Measurements from ENCODE around the gene CFL1.
"Not testable (repeated sequence)": the region's sequence is repeated elsewhere in the genome, so short reads cannot be mapped to it uniquely, and the experiment has no call there.

CFL1 gene

DNA sequence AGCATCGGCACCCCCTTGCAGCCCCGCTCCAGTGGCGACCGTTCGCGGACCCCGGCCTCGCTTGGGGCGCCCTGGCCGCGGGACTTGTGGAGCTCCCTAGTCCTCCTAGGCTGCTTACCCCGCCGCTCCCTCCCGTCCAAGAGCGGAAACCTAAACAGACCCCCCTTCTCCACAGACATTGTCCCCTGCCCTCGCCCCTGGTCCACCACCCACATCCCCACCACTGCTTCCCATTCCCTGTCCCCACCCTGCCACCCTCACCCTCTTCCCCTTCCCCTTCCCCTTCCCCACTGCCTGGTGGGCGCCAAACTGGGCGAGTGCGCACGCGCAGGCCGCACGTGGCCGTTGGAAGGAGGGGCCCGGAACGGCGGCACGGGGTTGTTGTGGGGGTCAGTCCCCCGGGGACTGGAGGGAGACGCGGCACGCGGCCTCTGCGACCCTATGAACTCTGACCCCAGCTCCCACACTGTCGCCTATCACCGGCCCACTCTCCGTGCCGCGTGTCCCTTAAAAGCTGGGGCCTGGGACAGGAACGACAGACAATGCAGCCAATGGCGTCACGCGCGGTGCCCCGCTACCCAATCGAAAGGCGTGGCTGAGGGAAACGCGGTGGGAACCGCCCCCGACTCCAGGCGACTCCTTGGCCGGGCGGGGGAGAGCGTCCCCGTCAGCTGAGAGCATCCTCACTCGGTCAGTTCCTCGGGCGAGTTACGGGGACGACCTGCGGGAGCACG, 24.5 kb downstream of the CFL1 start, which contains the start of gene SNX32:
Gene SNX32, plus strand, starts transcription at position 667 of the 734 bp plus-strand sequence. CDS start 103 bp downstream, outside the sequence.
- no peaks in the 10 kb centered on the region for H3K9me2 ChIP-seq (replicated peaks; ENCODE audit: low read depth, low read length)
- peak within 1 kb of the TSS; percentile 98 for H3K4me2 ChIP-seq (ENCODE audit: low read depth, low read length, poor library complexity, severe bottlenecking)
- H3F3A ChIP-seq (ENCODE audit: low read depth) = 0 out of 2 replicates have a peak, but pooled peaks cover 2% of the 10 kb centered on the region
- TF ChIP-seq, protein P1, sequence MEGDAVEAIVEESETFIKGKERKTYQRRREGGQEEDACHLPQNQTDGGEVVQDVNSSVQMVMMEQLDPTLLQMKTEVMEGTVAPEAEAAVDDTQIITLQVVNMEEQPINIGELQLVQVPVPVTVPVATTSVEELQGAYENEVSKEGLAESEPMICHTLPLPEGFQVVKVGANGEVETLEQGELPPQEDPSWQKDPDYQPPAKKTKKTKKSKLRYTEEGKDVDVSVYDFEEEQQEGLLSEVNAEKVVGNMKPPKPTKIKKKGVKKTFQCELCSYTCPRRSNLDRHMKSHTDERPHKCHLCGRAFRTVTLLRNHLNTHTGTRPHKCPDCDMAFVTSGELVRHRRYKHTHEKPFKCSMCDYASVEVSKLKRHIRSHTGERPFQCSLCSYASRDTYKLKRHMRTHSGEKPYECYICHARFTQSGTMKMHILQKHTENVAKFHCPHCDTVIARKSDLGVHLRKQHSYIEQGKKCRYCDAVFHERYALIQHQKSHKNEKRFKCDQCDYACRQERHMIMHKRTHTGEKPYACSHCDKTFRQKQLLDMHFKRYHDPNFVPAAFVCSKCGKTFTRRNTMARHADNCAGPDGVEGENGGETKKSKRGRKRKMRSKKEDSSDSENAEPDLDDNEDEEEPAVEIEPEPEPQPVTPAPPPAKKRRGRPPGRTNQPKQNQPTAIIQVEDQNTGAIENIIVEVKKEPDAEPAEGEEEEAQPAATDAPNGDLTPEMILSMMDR (conservative IDR thresholded peaks at IDR 0.05; ENCODE audit: low read length) = no peak
- TF ChIP-seq EZH2phosphoT487 (IDR thresholded peaks at IDR 0.05; ENCODE audit: borderline replicate concordance) = no peak
- H3K27me3 ChIP-seq (ENCODE audit: insufficient read depth, low read length, poor library complexity, severe bottlenecking) = no peaks in the 10 kb centered on the region
- peak within 1 kb of the TSS; percentile 80 for H3K4me3 ChIP-seq (ENCODE audit: low read length, poor library complexity, severe bottlenecking)
- H3K9me3 ChIP-seq (ENCODE audit: insufficient read depth, low read depth, low read length) = no peaks in the 10 kb centered on the region
- peak within 1 kb of the TSS; percentile 99 for H2AFZ ChIP-seq (ENCODE audit: low read length)
- H3K79me2 ChIP-seq (ENCODE audit: insufficient read depth, low read length) = peaks cover 14% of the 10 kb centered on the region; the same call in 1 of the 2 replicates
- H4K20me1 ChIP-seq (ENCODE audit: insufficient read depth, low read length, poor library complexity, severe bottlenecking) = no peaks in the 10 kb centered on the region
- no peaks in the 10 kb centered on the region for H3K36me3 ChIP-seq (ENCODE audit: insufficient read depth, low read length)
- peak within 1 kb of the TSS; percentile 77 for H3K9ac ChIP-seq (ENCODE audit: low read depth, low read length, poor library complexity, severe bottlenecking)
- H3K4me1 ChIP-seq (ENCODE audit: insufficient read depth, low read length, poor library complexity, severe bottlenecking) = peaks cover 35% of the 10 kb centered on the region

DNA sequence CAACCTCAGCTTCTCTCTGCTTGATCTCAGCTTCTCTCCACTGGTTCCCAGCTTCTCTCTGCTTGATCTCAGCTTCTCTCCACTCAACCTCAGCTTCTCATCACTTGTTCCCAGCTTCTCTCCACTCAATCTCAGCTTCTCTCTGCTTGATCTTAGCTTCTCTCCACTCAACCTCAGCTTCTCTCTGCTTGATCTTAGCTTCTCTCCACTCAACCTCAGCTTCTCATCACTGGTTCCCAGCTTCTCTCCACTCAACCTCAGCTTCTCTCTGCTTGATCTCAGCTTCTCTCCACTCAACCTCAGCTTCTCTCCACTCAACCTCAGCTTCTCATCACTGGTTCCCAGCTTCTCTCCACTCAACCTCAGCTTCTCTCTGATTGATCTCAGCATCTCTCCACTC, 25.7 kb downstream of the CFL1 start:
- H3K9ac ChIP-seq (ENCODE audit: low read depth, low read length, poor library complexity, severe bottlenecking); H3K9me3 ChIP-seq (ENCODE audit: insufficient read depth, low read depth, low read length); H3K27me3 ChIP-seq (ENCODE audit: insufficient read depth, low read length, poor library complexity, severe bottlenecking); H3K9me2 ChIP-seq (replicated peaks; ENCODE audit: low read depth, low read length); H4K20me1 ChIP-seq (ENCODE audit: insufficient read depth, low read length, poor library complexity, severe bottlenecking); H3K36me3 ChIP-seq (ENCODE audit: insufficient read depth, low read length); H3F3A ChIP-seq (ENCODE audit: low read depth); H2AFZ ChIP-seq (ENCODE audit: low read length): not testable (repeated sequence)
- Histone ChIP-seq H3K4me1 (ENCODE audit: insufficient read depth, low read length, poor library complexity, severe bottlenecking) (peaks cover 35% of the 10 kb centered on the region), H3K79me2 (ENCODE audit: insufficient read depth, low read length) (peaks cover 14% of the 10 kb centered on the region; the same call in 1 of the 2 replicates), H3K4me3 (ENCODE audit: low read length, poor library complexity, severe bottlenecking) (peak overlapping the region; percentile 80), H3K4me2 (ENCODE audit: low read depth, low read length, poor library complexity, severe bottlenecking) (peak overlapping the region; percentile 98)

DNA sequence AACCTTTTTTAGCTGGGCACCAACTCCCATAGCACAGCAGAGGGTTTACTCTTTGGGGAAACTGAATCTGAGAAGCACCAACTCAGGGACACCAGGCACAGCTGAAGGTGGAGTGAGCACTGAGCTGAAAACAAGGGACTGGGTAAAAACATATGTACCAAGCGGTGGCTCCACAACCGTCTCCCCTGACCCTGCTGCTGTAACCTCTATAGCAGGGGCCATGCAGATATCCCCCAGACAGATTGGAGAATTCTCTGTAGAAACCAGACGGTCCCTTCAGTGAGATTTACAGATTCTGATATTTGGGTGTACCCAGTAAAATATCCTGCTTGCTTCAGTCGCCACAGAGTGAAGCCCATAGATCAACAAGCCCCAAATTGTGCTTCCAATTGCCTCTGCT, 28.5 kb downstream of the CFL1 start:
- H3F3A ChIP-seq (ENCODE audit: low read depth) = 0 out of 2 replicates have a peak, but pooled peaks cover 2% of the 10 kb centered on the region
- no peak overlapping the region for H2AFZ ChIP-seq (ENCODE audit: low read length)
- no peaks in the 10 kb centered on the region for H3K27me3 ChIP-seq (ENCODE audit: insufficient read depth, low read length, poor library complexity, severe bottlenecking)
- peaks cover 30% of the 10 kb centered on the region for H3K4me1 ChIP-seq (ENCODE audit: insufficient read depth, low read length, poor library complexity, severe bottlenecking)
- no peaks in the 10 kb centered on the region for H3K36me3 ChIP-seq (ENCODE audit: insufficient read depth, low read length)
- TF ChIP-seq, protein P1 (conservative IDR thresholded peaks at IDR 0.05; ENCODE audit: low read length) = no peak
- TF ChIP-seq EZH2phosphoT487 (IDR thresholded peaks at IDR 0.05; ENCODE audit: borderline replicate concordance) = no peak
- no peak overlapping the region for H3K4me3 ChIP-seq (ENCODE audit: low read length, poor library complexity, severe bottlenecking)
- H3K9me2 ChIP-seq (replicated peaks; ENCODE audit: low read depth, low read length) = no peaks in the 10 kb centered on the region
- H3K9ac ChIP-seq (ENCODE audit: low read depth, low read length, poor library complexity, severe bottlenecking) = no peak overlapping the region
- no peak overlapping the region for H3K4me2 ChIP-seq (ENCODE audit: low read depth, low read length, poor library complexity, severe bottlenecking)
- H4K20me1 ChIP-seq (ENCODE audit: insufficient read depth, low read length, poor library complexity, severe bottlenecking) = no peaks in the 10 kb centered on the region
- H3K79me2 ChIP-seq (ENCODE audit: insufficient read depth, low read length) = peaks cover 11% of the 10 kb centered on the region; the same call in 1 of the 2 replicates
- H3K9me3 ChIP-seq (ENCODE audit: insufficient read depth, low read depth, low read length) = no peaks in the 10 kb centered on the region
